Upper lobe of right lung (tissue), 1 donor: ENCODE measurements around the gene INPP4B. TPM values are rescaled to one million over a fixed set of nuclear protein-coding genes. Genes with fewer than 3 reads are reported as not detected.

Experiments used
- ATAC-seq: fragments of 200-7000 bp; cut with Tn5 transposase; one replicate; pipeline ENCODE4 v1.9.1; 2020; ENCODE audit warnings: mild to moderate bottlenecking, moderate library complexity
- DNase-seq: peaks from one replicate; pipeline ENCODE4 v3.0.0-alpha.2; 2020
- H3K27ac ChIP-seq: fragments of 200-600 bp; one replicate; pipeline ENCODE4 v1.8.0; 2022
- H3K27me3 ChIP-seq: fragments of 200-600 bp; one replicate; pipeline ENCODE4 v1.8.0; 2022; ENCODE audit warnings: mild to moderate bottlenecking
- H3K36me3 ChIP-seq: fragments of 200-600 bp; one replicate; pipeline ENCODE4 v1.8.0; 2022
- H3K4me1 ChIP-seq: fragments of 200-600 bp; one replicate; pipeline ENCODE4 v1.8.0; 2022
- H3K4me3 ChIP-seq: fragments of 200-600 bp; one replicate; pipeline ENCODE4 v1.8.0; 2022; ENCODE audit warnings: mild to moderate bottlenecking
- H3K9me3 ChIP-seq: fragments of 200-600 bp; one replicate; pipeline ENCODE4 v1.8.0; 2022
- CTCF ChIP-seq: fragments of 200-600 bp; IDR thresholded peaks from one replicate; pipeline ENCODE4 v1.8.0; 2022; ENCODE audit warnings: antibody characterized with exemption
- intact Hi-C: fragments of 100-400 bp; cut with DNase I; formaldehyde crosslinking; loops from one replicate; pipeline ENCODE4 v1.11.0; 2022
- total RNA-seq: library from RNA; stranded (reverse); fragmentation: NEBNext Ultra II Directional; extraction: Animal tissue kit (Norgen Biotek cat#: 25700); gene quantifications from one replicate; pipeline ENCODE4 v1.2.1, GENCODE V29; 2021
- donor health status: DM: no; HTN: yes; CAD: no; lungs with severe emphysema.

INPP4B gene
- total RNA-seq, 1 donor from 2014 or later, result 20.7 TPM

DNA sequence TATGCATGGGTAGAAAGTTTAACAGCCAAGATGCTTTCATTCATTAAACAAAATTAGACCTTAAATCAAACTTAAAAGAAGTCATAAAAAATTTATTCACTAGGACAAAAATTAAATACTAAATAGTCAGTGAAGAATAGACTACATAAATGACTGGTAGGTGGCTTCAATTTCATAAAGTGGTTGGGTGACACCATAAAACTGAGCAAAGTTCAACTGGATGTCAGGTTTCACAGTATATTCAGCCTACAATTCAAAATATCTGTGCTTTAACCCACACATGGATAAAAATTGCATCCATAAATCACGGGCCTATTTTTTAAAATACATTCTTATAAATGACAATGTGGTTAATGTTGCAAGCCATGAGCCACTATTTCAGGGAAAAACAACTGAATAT, 627.4 kb downstream of the INPP4B start:
- ATAC-seq (no peak), DNase-seq (no peak)
- Histone ChIP-seq H3K36me3 (no peaks in the 10 kb centered on the region), H3K9me3 (no peaks in the 10 kb centered on the region), H3K4me3 (no peak overlapping the region), H3K27me3 (no peaks in the 10 kb centered on the region), H3K4me1 (no peaks in the 10 kb centered on the region), H3K27ac (no peak overlapping the region)
- intact Hi-C loops, result no loop called here
- TF ChIP-seq CTCF, result no peak

- no peak for TF ChIP-seq CTCF
- Histone ChIP-seq H3K36me3 (no peaks in the 10 kb centered on the region), H3K27ac (no peak overlapping the region), H3K27me3 (no peaks in the 10 kb centered on the region), H3K9me3 (no peaks in the 10 kb centered on the region), H3K4me3 (no peak overlapping the region), H3K4me1 (no peaks in the 10 kb centered on the region)
- DNase-seq (no peak), ATAC-seq (no peak)
- intact Hi-C loops, result no loop called here
Observed at GRCh38 chr4:142211444-142211843, 634.7 kb downstream of the INPP4B start.

DNA sequence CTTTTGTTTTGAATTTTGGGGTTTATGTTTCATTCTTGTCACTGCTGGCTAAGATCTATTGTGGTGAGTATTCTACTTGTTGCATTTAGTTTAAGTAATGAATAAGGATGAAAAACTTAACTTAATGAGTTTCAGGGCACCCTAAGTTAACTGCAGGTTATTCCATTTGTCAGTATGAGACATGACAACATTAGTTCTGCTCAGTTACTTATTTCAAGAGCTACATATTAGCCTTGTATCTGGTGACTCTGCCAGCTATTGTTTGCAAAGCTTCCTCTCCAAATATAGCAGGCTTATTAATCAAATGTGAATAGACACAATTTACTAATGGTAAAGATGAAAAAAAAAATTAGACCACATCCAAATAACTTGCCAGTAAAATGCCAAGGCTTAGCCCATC, 642.6 kb downstream of the INPP4B start:
- Histone ChIP-seq H3K27me3 (no peaks in the 10 kb centered on the region), H3K4me3 (no peak overlapping the region), H3K9me3 (no peaks in the 10 kb centered on the region), H3K27ac (no peak overlapping the region), H3K4me1 (no peaks in the 10 kb centered on the region), H3K36me3 (no peaks in the 10 kb centered on the region)
- intact Hi-C loops, result no loop called here
- ATAC-seq (no peak), DNase-seq (no peak)
- no peak for TF ChIP-seq CTCF

DNA sequence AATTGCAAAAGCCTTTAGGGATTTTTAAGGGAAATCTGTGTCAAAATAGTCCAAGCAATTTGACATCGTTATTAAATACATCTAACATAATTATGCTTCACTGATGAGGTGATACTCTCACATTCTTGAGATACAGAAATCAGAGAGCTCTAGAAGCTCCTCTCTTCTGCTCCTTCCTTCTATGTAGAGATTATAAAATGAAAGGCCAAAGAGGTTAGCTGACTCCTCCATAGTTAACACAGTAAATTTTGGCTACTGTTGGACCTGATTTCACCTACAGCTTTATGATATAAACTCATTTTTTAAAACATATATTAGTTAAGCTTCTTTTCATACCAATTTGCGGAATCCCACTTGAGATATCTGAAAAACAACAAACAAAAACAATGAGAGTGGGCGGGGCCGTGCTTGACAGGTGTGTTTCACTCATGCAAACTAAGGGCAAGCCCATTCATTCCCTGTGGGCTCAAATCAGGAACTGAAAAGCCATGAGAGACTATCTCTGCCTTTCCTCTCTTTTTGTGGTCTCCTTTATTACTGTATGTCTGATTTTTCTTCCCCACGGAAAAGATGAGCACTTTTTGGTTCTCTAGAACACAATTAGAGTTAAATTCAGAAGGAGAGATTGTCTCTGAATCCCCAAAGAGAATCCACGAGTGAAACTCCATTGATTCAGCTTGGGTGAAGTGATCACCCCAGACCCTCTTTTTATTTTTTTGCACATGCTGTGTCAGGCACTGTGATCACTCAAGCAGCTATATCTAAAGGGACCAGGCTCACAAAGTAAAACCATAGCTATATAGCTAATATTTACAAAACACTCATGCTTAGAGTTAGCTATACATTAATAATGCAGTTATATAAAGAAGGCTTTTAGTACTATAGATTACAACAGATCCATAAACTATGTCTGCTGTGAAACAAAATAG, 643.4 kb downstream of the INPP4B start:
- ATAC-seq, result no peak
- Histone ChIP-seq H3K4me3 (no peak overlapping the region), H3K9me3 (no peaks in the 10 kb centered on the region), H3K4me1 (no peaks in the 10 kb centered on the region), H3K36me3 (no peaks in the 10 kb centered on the region), H3K27ac (no peak overlapping the region), H3K27me3 (no peaks in the 10 kb centered on the region)
- TF ChIP-seq CTCF, result no peak
- DNase-seq, result no peak
- intact Hi-C loops, result no loop called here

DNA sequence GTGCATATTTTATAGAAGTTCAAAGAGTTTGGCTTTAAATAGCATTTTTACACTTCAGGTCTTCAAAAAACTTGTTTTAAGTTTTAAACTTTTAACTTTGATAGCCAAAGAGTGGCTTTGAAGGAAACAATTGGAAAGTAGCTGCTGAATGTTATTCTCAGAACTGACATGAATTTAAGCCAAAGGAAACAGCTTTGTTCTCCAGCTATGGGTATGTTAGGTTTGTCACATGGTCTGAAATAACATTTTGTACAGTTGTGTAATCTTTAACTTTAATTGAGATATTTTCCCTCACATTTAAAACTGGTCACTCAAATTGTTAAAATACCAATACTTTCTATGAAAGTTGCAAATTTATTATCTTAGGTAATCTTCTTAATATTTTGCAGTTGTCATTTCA, 645.1 kb downstream of the INPP4B start:
- Histone ChIP-seq H3K4me3 (no peak overlapping the region), H3K36me3 (no peaks in the 10 kb centered on the region), H3K9me3 (no peaks in the 10 kb centered on the region), H3K27me3 (no peaks in the 10 kb centered on the region), H3K4me1 (no peaks in the 10 kb centered on the region), H3K27ac (no peak overlapping the region)
- TF ChIP-seq CTCF, result no peak
- DNase-seq (no peak), ATAC-seq (no peak)
- intact Hi-C loops, result no loop called here
